A549 treated with RU486 at 1 μM for 4 hours (cell line): ENCODE results near the gene TMEM242. TPM values are rescaled to one million over a fixed set of nuclear protein-coding genes. Genes with fewer than 3 reads are reported as not detected.

Experiments used
- total RNA-seq: library from RNA; stranded (reverse); fragments of 200-300 nt; extraction: Qiagen RNA extraction; gene quantifications from 5 replicates; pipeline ENCODE4 v1.2.3, GENCODE V29; 2022; ENCODE audit warnings: low read depth

The TMEM242 gene
- total RNA-seq, result 6.5 to 6.9 TPM (median 6.9 TPM) in 5 replicates

DNA sequence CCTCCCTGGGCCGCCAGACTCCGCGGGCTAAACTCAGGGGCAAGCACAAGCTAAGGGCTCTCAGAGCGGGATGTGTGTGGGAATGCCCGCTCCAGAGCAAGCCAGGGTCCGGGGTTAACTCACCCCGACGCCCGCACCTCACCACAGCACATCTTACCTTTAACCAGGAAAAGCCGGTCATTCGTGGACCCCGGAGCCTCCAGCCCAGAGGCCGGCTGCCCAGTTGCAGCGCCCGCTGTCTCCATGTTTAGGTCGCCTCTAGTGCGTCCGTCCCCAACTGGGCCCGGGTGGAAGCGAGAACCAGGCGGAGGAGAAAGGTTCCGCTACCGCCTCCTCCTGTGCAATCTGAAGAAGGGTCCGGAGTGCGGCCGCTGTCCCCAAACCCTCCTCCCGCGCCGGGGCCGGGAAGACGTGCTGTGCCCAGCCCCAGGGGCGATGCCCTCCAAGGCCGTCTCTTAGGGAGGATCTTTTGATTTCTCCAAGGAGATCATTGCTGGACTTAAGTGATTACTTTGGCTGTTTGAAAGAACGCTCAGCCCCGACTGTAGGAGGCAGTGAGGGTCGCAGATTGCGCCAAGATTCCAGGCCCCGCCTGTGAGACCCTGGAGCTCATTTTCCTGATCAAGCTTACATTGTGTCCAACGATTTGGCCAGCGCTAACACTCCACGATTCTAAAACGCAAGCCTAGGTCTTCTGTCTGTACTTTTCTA is at the start of gene TMEM242:
TMEM242 (minus strand) TSS at position 265 of the 711 bp plus-strand sequence; CDS start at position 245, 20 bp downstream.

Other genes starting within 250 kb of the TMEM242 start
- gene ZDHHC14, start 57.7 kb upstream of the TMEM242 start, total RNA-seq, result 2.2 to 4.1 TPM (median 3.2 TPM) in 5 replicates